ENCODE measurements around the gene TDO2.

Gene TDO2

DNA sequence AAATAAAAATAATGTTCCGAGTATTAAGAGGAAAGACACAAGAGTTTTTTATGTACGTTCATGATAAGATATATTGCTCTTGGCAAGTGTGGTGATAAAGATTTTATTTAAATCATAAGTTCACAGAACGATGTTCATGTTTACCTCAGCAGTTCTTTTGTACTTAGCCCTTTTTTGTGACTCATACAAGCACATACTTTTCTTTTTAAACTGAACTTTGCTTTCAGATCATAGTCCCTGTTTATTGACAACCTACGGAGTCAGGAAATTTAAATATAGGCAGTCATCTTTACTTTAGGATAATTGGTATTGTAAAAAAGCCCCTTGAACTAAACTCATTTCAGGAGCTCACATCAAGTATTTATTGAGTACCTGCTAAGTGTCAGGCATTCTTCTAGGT lies 51.4 kb downstream of the TDO2 start:
- no peak for DNase-seq

DNA sequence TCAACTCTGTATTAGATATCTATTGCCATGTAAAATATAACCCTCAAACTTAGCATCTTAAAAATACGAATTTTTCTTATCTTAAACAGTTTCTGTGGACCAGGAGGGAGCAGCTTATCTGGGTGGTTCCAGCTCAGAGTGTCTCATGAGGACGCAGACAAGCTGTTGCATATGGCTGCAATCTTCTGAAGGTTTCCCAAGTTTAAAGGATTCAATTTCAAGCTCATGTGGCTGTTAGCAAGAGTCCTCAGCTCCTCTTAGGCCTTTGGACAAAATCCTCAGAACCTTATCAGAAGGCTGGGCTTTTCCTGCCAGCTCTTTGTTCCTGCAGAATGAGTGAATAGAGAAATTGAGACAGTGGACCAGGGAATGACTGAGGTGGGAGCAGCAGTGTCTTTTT lies 53.0 kb downstream of the TDO2 start:
- no peak for DNase-seq

DNA sequence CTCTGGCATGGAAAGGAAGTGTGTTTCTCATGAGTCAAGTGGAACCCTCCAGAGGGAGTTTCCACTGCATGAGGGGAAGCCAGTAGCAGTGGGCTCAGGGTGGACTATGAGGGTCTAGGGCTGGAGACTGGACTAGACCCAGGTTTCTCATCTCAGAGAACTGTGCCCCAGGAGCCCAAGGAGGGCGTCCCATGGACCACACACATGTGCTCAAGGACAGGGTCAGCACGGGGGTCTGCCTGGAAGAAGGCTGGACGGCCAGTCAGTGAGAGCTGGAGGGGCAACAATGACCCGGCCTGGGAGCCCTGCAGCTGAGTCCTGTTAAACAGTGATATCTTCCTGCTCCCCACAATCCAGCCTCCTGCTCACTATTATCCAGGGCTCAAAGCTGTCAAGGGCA lies 55.9 kb downstream of the TDO2 start:
- DNase-seq: no peak

- no peak for DNase-seq
These were observed 57.0 kb downstream of the TDO2 start for GRCh38 chr4:155960522-155960921.

- no peak for DNase-seq
These were observed 58.1 kb downstream of the TDO2 start for GRCh38 chr4:155961575-155961974.

DNA sequence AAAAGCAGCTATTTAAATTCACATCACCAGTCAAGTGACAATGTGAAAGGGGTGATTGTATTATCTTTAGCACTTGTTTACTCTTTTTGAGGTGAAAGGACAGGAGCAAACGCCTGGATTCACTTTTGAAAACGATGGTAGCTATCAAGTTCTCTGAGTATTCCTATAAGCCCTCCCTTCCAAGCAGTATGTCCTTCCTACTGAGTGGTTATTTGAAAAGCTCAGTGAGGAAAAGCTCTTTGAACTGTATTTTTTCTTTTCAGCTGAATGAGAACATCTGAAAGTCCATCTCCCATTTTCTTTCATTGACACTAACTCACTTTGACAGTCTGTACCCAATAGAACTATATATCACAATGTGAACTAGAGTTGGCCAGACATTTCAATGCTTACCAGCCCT lies 59.3 kb downstream of the TDO2 start:
- DNase-seq: no peak

DNA sequence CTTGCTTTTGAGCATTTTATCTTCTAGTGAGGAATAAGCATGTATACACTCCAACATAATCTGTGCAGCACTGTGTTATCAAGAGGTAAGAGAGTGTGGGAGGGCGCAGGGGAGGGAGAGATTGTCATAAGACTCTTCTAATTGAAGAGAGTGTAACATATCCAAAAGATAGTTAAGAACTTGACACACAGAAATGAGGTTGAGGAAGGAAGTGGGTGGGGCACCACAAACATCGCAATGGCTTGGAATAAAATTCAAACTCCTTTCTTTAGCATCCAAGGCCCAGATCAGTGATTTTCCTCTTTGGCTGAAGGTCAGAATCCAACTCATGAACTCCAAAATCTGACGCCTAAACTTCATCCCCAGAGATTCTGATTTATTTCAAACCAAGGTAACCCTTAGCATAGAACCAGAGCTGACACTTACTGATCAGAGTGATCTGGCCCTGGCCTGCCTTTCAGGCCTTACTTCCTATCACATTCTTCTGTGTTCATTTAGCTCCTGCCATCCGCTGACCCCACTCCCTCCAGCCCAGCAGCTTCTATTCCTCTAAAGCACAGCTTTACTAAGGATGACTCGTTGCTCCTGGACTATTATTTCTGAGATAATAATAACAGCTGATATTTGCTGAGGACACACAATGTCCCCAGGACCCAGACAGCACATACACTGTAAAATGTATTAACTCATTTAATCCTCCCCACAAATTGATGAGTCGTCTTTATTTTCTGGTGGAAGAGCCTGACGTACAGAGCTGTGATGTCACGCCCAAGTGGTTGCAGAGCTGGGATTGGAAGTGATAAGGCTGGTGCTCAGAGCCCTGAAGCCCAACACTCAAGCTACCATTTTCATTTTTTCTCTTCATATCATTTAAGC lies 60.8 kb downstream of the TDO2 start:
- no peak for DNase-seq

GRCh38 chr4:155966171-155966570 lies 62.7 kb downstream of the TDO2 start:
- no peak for DNase-seq

DNA sequence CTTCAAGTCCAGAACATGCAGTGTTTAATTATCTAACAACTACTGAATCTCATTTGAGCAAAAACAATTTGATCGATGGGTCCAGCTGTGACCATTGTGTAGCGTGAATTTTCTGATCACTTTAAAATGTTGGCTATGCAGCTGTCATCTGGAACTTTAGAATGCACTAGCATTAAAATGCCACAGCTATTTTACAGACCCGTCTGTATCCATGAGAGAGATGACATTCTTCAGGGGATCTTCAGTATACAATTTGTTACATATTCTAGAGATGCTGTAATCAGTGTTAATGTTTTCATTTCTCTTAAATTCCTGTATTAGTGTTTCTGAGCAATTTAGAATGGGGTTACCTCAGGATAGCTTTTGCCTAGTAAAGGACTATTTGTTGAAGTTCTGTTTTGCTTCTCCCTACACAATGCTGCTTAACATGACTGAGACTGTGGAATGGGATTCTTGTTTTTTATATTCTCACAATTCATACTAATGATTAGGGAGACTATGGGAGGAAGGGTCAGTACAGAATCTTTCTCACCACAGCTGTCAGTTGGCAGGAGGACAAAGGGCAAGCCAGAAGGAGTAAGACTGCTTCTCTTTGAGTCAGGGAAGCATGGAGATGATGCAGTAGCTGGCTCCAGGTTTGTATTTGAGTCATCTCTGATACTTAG lies 63.4 kb downstream of the TDO2 start:
- DNase-seq: no peak

Measured in CD4-positive, alpha-beta T cell treated with Interleukin-21 for 1 hour (primary cell).